K562 (cell line): ENCODE results near the gene TET2. TPM values are rescaled to one million over a fixed set of nuclear protein-coding genes. Genes with fewer than 3 reads are reported as not detected.

ENCODE experiments used
- ATAC-seq: fragments of 200-7000 bp; cut with Tn5 transposase; 3 replicates; pipeline ENCODE4 v1.9.1; 2020; ENCODE audit warnings: moderate library complexity
- BruUV-seq: library from RNA; stranded (reverse); fragments of 400-500 nt; replicated peaks from 2 replicates; lab custom pipeline; 2021; lab: Mats Ljungman, UMichigan
- CTCF ChIA-PET: fragments of 300-600 bp; formaldehyde crosslinking; extraction: SDS; loops from one replicate; lab custom pipeline; 2021; ENCODE audit warnings: low intra/inter-chr PET ratio; lab: Yijun Ruan, JAX
- POLR2A ChIA-PET: fragments of 300-600, 350-650 bp; sonication (Branson Sonifier 250); formaldehyde crosslinking; extraction: SDS; loops from one replicate; lab custom pipeline; 2021; ENCODE audit warnings: antibody characterized with exemption, inconsistent platforms; lab: Yijun Ruan, JAX
- DNase-seq, 4 experiments: peaks; one replicate each; pipeline versions ENCODE4 v3.0.0 to v3.0.0-alpha.2; 2011 to 2018; ENCODE audit warnings: low spot score in 3 of 4, mixed read lengths in 3 of 4; ENCODE audit errors: extremely low read depth in 1 of 4
- FAIRE-seq: peaks from 2 replicates; lab custom pipeline; 2011; peaks lifted over from hg19 to GRCh38; lab: Jason Lieb, UNC
- H2AFZ ChIP-seq: 2 replicates; pipeline ENCODE4 v1.6.0; 2011; ENCODE audit warnings: low read depth, low read length, control low read depth, inconsistent platforms
- H3K27ac ChIP-seq: fragments of 200-600 bp; 3 replicates; pipeline ENCODE4 v1.8.0; 2011; ENCODE audit warnings: low read depth, mild to moderate bottlenecking, control low read depth, inconsistent platforms, low read length, moderate library complexity, mixed read lengths; ENCODE audit errors: extremely low read depth
- H3K27me3 ChIP-seq, 2 experiments: fragments of 300-600 bp in 1 of 2; 2 replicates in 1 of 2; 3 replicates in 1 of 2; pipeline versions ENCODE4 v1.6.0 to v1.8.0; 2011; ENCODE audit warnings: inconsistent platforms in 2 of 2, low read length in 2 of 2, mild to moderate bottlenecking in 1 of 2, mixed read lengths in 1 of 2, moderate library complexity in 1 of 2; ENCODE audit not compliant: control insufficient read depth in 2 of 2, insufficient read depth in 2 of 2
- H3K36me3 ChIP-seq: fragments of 300-600 bp; 3 replicates; pipeline ENCODE4 v1.8.0; 2011; ENCODE audit warnings: mild to moderate bottlenecking, low read length, inconsistent platforms; ENCODE audit not compliant: control insufficient read depth, insufficient read depth
- H3K4me1 ChIP-seq, 2 experiments: fragments of 200-600 bp in 1 of 2; replicated peaks in 1 of 2; 2 replicates in 1 of 2; 3 replicates in 1 of 2; pipeline versions ENCODE4 v1.5.1 to v1.8.0; 2011; ENCODE audit warnings: inconsistent platforms in 2 of 2, low read length in 2 of 2, mild to moderate bottlenecking in 1 of 2, mixed read lengths in 1 of 2, moderate library complexity in 1 of 2; ENCODE audit not compliant: control insufficient read depth in 2 of 2, insufficient read depth in 2 of 2
- H3K4me2 ChIP-seq: 2 replicates; pipeline ENCODE4 v1.6.1; 2011; ENCODE audit warnings: low read length, control low read depth, inconsistent platforms, mixed read lengths; ENCODE audit not compliant: insufficient read depth
- H3K4me3 ChIP-seq: fragments of 200-600 bp; sonication (generic), shearing (Covaris generic); 2 replicates; pipeline ENCODE4 v1.5.1; 2016; ENCODE audit warnings: control low read depth, inconsistent platforms
- H3K79me2 ChIP-seq: fragments of 200-600 bp; 3 replicates; pipeline ENCODE4 v1.8.0; 2011; ENCODE audit warnings: low read length, inconsistent platforms; ENCODE audit not compliant: control insufficient read depth, insufficient read depth
- H3K9ac ChIP-seq, 2 experiments: 2 replicates each; pipeline versions ENCODE4 v1.6.0 to v1.6.1; 2011; ENCODE audit warnings: low read depth in 2 of 2, low read length in 2 of 2, control low read depth in 1 of 2, inconsistent platforms in 1 of 2, mild to moderate bottlenecking in 1 of 2, mixed read lengths in 1 of 2; ENCODE audit not compliant: insufficient read depth in 1 of 2
- H3K9me1 ChIP-seq: one replicate; pipeline ENCODE4 v1.6.0; 2011; ENCODE audit warnings: inconsistent platforms, mild to moderate bottlenecking, low read length, moderate library complexity; ENCODE audit not compliant: control insufficient read depth, insufficient read depth
- H3K9me3 ChIP-seq: replicated peaks from 2 replicates; pipeline ENCODE4 v1.5.1; 2011; ENCODE audit warnings: low read depth, low read length, inconsistent platforms; ENCODE audit not compliant: control insufficient read depth, insufficient read depth
- H4K20me1 ChIP-seq: replicated peaks from 2 replicates; pipeline ENCODE4 v1.6.1; 2011; ENCODE audit warnings: low read length, inconsistent platforms, mixed read lengths; ENCODE audit not compliant: control insufficient read depth, insufficient read depth
- CBX1 ChIP-seq: sonication (generic); IDR thresholded peaks from 2 replicates; pipeline ENCODE4 v1.6.1; 2016; ENCODE audit warnings: antibody characterized with exemption, low read depth, mild to moderate bottlenecking
- NR4A1 ChIP-seq, 2 experiments: fragments of 250-450 bp in 1 of 2; fragments of 450-650 bp in 1 of 2; sonication (Bioruptor Pico) in 1 of 2; IDR thresholded peaks; 2 replicates each; pipeline versions ENCODE4 v1.4.0 to v1.6.1; 2016 to 2020; ENCODE audit warnings: mild to moderate bottlenecking in 2 of 2, missing compliant biosample characterization in 1 of 2, missing genetic modification characterization in 1 of 2, moderate library complexity in 1 of 2
- TEAD4 ChIP-seq, 2 experiments: sonication (generic) in 1 of 2; formaldehyde crosslinking in 1 of 2; IDR thresholded peaks; 2 replicates each; pipeline versions ENCODE4 v1.6.1 to v1.8.0; 2012 to 2022; ENCODE audit warnings: borderline replicate concordance in 1 of 2, inconsistent platforms in 1 of 2, low read length in 1 of 2, mild to moderate bottlenecking in 1 of 2, missing genetic modification reagents in 1 of 2
- WGBS: fragments of 100-300 bp; shearing (Covaris generic); methylation state at CpG from one replicate; pipeline ENCODE4 v1.1.6; 2016; ENCODE audit warnings: low coverage, mixed read lengths; ENCODE audit not compliant: insufficient coverage; ENCODE audit errors: missing lambda C conversion rate; 5-methylcytosine and 5-hydroxymethylcytosine counted together
- in situ Hi-C: fragments of 300-500 bp; cut with MboI; formaldehyde crosslinking; loops from 4 replicates; pipeline ENCODE4 v1.15.0; 2018; ENCODE audit warnings: inconsistent platforms, mixed read lengths
- intact Hi-C: fragments of 100-400 bp; cut with micrococcal nuclease; formaldehyde crosslinking; loops from 2 replicates; pipeline ENCODE4 v1.14.2; 2022
- polyA plus RNA-seq, 8 experiments: library from polyadenylated mRNA; depleted of rRNA in 4 of 8; stranded (reverse) in 5 of 8; unstranded in 3 of 8; fragments of >200 nt; fragmentation: Nextera tagmentation in 2 of 8; fragmentation: Illumina TruSeq in 1 of 8; extraction: Ambion mirVana in 2 of 8; extraction: Trizol in 1 of 8; gene quantifications; 2 replicates each; pipeline versions ENCODE4 v1.2.1 to v1.2.3, GENCODE V29; 2011 to 2014; ENCODE audit warnings: inconsistent platforms in 1 of 8, missing spikeins in 1 of 8
- total RNA-seq, 7 experiments: library from RNA; depleted of rRNA in 6 of 7; stranded (reverse); fragments of >200 nt in 6 of 7; fragmentation: Illumina TruSeq in 2 of 7; extraction: Trizol in 2 of 7; gene quantifications; 2 replicates each; pipeline versions ENCODE4 v1.2.1 to v1.2.3, GENCODE V29; 2011 to 2021; ENCODE audit warnings: low replicate concordance in 1 of 7
- TF ChIP-seq, protein P1 (sequence below): fragments of 450-650 bp; formaldehyde crosslinking; IDR thresholded peaks from 2 replicates; pipeline ENCODE4 v1.4.0; 2020; ENCODE audit warnings: mild to moderate bottlenecking, mixed read lengths
- TF ChIP-seq, protein P2 (sequence below): fragments of 450-650 bp; IDR thresholded peaks from 2 replicates; pipeline ENCODE4 v1.6.1; 2016

TET2 gene
- total and polyA plus RNA-seq, 9 of the 15 experiments (the other 6 are each of a cell fraction or from before 2014, with no cell fraction given) = 0.80 to 11.1 (median 4.9) TPM

DNA sequence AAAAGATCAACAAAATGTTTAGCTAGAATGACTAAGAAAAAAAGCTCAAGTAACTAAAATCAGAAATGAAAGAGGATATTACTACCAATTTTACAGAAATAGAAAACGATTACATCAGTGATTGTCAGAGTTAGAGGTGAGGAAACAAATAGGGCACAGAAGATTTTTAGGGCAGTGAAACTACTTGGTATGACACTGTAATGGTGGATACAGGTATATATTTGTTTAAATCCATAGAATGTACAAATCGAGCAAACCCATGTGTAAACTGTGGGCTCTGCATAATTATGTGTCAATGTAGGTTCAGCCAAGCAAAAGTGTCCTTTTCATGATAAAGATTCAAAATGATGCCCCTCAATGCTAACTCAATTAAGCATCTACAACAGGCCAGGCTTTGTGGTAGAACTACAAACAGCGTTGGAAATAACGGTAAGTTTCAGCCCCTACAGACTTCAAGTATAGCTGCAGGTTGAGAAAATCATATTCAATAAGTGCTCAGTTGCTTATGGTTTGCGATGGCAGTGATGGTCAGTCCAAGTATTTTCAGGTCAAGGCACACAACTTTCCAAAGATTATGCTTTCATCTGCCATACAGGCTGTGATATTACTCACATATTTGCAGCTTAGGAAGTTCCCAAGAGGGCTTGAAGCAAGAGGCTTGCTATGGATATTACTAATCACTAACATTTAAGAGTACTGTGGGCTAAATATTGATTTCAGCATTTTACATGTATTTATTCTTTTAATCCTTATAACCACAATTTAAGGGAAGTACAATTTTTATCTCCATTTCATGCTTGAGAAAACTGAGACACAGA, 158.6 kb downstream of the TET2 start (continued):
- TF ChIP-seq TEAD4 (IDR thresholded peaks at IDR 0.05; ENCODE audit: low read length) (no peak), TEAD4 (CRISPR knock-in tag; IDR thresholded peaks at IDR 0.05; ENCODE audit: borderline replicate concordance) (no peak), NR4A1 (CRISPR knock-in tag; IDR thresholded peaks at IDR 0.05) (no peak), NR4A1 (tag; IDR thresholded peaks at IDR 0.05) (no peak)

DNA sequence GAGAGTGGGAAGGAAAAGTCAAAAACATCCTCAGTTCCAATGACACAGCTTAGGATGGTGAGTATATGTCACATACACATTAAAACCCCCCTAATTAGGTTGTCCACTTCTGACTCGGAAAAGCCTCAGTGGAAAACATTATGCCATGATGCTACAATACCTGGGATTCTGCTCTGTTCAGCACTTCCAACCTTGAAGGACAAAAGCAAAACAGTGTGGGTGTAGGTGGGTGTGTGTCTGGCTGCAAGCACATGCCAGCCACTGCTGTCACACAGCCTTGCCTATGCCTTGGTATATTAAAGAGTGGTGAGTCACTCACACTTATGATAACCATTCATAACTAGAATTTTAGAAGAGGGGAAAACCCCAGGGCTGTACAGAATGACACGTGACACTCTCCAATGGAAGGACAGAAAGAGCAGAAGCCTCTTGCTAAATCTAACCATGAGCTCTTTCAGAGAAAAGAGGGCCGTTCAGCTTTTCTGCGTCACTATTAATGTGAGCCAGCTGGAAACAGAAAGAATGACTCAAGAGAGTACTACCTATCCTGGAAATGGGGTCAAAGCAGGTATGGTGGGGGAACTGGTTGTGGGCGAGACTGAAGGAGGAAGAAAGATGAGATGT, 159.6 kb downstream of the TET2 start:
- Histone ChIP-seq H3K79me2 (no peaks in the 10 kb centered on the region), H3K9me3 (no peaks in the 10 kb centered on the region), H3K27ac (no peak overlapping the region), H2AFZ (no peak overlapping the region), H4K20me1 (no peaks in the 10 kb centered on the region), H3K9ac (no peak overlapping the region), H3K9me1 (no peaks in the 10 kb centered on the region), H3K4me3 (no peak overlapping the region), H3K4me1 (no peaks in the 10 kb centered on the region), H3K27me3 (no peaks in the 10 kb centered on the region), H3K4me2 (no peak overlapping the region), H3K36me3 (no peaks in the 10 kb centered on the region)
- no peak for DNase-seq
- TF ChIP-seq CBX1 = no peak
- TF ChIP-seq, protein P1, sequence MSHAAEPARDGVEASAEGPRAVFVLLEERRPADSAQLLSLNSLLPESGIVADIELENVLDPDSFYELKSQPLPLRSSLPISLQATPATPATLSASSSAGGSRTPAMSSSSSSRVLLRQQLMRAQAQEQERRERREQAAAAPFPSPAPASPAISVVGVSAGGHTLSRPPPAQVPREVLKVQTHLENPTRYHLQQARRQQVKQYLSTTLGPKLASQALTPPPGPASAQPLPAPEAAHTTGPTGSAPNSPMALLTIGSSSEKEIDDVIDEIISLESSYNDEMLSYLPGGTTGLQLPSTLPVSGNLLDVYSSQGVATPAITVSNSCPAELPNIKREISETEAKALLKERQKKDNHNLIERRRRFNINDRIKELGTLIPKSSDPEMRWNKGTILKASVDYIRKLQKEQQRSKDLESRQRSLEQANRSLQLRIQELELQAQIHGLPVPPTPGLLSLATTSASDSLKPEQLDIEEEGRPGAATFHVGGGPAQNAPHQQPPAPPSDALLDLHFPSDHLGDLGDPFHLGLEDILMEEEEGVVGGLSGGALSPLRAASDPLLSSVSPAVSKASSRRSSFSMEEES = peak; percentile 19; the same call in 1 of the 2 replicates
- TF ChIP-seq, protein P2, sequence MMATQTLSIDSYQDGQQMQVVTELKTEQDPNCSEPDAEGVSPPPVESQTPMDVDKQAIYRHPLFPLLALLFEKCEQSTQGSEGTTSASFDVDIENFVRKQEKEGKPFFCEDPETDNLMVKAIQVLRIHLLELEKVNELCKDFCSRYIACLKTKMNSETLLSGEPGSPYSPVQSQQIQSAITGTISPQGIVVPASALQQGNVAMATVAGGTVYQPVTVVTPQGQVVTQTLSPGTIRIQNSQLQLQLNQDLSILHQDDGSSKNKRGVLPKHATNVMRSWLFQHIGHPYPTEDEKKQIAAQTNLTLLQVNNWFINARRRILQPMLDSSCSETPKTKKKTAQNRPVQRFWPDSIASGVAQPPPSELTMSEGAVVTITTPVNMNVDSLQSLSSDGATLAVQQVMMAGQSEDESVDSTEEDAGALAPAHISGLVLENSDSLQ = no peak
- POLR2A ChIA-PET = interaction anchor here (0.6 kb wide), 1 partner anchor 90 kb away, joined by 3 read pairs; no protein-coding TSS in a partner anchor
- CTCF ChIA-PET = no interaction called here
- intact Hi-C loops = no loop called here
- in situ Hi-C loops = no loop called here
- ATAC-seq = no peak
- no peak for FAIRE-seq
- WGBS = 0% methylated on average over 5 of the region's 5 CpGs
- BruUV-seq = no TSS peak
